ENCODE results near the gene AHDC1. TPM values are rescaled to one million over a fixed set of nuclear protein-coding genes. Genes with fewer than 3 reads are reported as not detected.

AHDC1 gene

Small RNA genes lying within 50 kb of the gene (small RNA-seq; reads per million reads assigned to genes)
- not detected for gene AL031729.1
